GM21423 (cell line): ENCODE data around the gene GMPR.

Experiments
- ATAC-seq: cut with Tn5 transposase; IDR thresholded peaks from one replicate; pipeline ENCODE4 v1.9.1; 2021; ENCODE audit warnings: mild to moderate bottlenecking, moderate library complexity; ENCODE audit not compliant: unreplicated experiment

The GMPR gene

GRCh38 chr6:16296061-16296670 lies 57.8 kb downstream of the GMPR start:
- no peak for ATAC-seq

- no peak for ATAC-seq
These were observed 61.5 kb downstream of the GMPR start for GRCh38 chr6:16299861-16300260.

GRCh38 chr6:16301511-16301910 lies 63.1 kb downstream of the GMPR start:
- ATAC-seq = peak; percentile 47

GRCh38 chr6:16302721-16303552 lies 64.5 kb downstream of the GMPR start:
- no peak for ATAC-seq

GRCh38 chr6:16305246-16305725 lies 66.9 kb downstream of the GMPR start:
- ATAC-seq = peak; percentile 83

- ATAC-seq = peak; percentile 4
These were observed 67.4 kb downstream of the GMPR start for GRCh38 chr6:16305788-16306187.

- no peak for ATAC-seq
These were observed 67.9 kb downstream of the GMPR start for GRCh38 chr6:16306334-16306733.

- no peak for ATAC-seq
These were observed 73.4 kb downstream of the GMPR start for GRCh38 chr6:16311763-16312162.

GRCh38 chr6:16313732-16314131 lies 75.3 kb downstream of the GMPR start:
- no peak for ATAC-seq

GRCh38 chr6:16314296-16314695 lies 75.9 kb downstream of the GMPR start:
- ATAC-seq = no peak

GRCh38 chr6:16316741-16317251 lies 78.4 kb downstream of the GMPR start:
- ATAC-seq = no peak

GRCh38 chr6:16318538-16318937 lies 80.2 kb downstream of the GMPR start:
- no peak for ATAC-seq

- no peak for ATAC-seq
These were observed 80.8 kb downstream of the GMPR start for GRCh38 chr6:16318953-16319720.

GRCh38 chr6:16319813-16320532 lies 81.6 kb downstream of the GMPR start:
- peak; percentile 53 for ATAC-seq

GRCh38 chr6:16320533-16321340 lies 82.3 kb downstream of the GMPR start:
- ATAC-seq = no peak

GRCh38 chr6:16321341-16321710 lies 82.9 kb downstream of the GMPR start:
- ATAC-seq = no peak

GRCh38 chr6:16321826-16322225 lies 83.4 kb downstream of the GMPR start:
- no peak for ATAC-seq

- ATAC-seq = peak; percentile 78
These were observed 84.4 kb downstream of the GMPR start for GRCh38 chr6:16322666-16323312.

- ATAC-seq = no peak
These were observed 85.8 kb downstream of the GMPR start for GRCh38 chr6:16324184-16324583.
